Panc1 (cell line): Measurements from ENCODE around the gene AGBL5. TPM values are rescaled to one million over a fixed set of nuclear protein-coding genes. Genes with fewer than 3 reads are reported as not detected.

Experiments
- ATAC-seq: fragments of 200-7000 bp; cut with Tn5 transposase; 2 replicates; pipeline ENCODE4 v1.9.1; 2020; ENCODE audit warnings: mild to moderate bottlenecking, moderate library complexity
- BruUV-seq: library from RNA; stranded (reverse); fragments of 400-500 nt; replicated peaks from 2 replicates; lab custom pipeline; 2021; lab: Mats Ljungman, UMichigan
- CTCF ChIA-PET: fragments of 300-600 bp; sonication (Branson Sonifier 250); formaldehyde crosslinking; loops from one replicate; lab custom pipeline; 2022; ENCODE audit warnings: antibody characterized with exemption; lab: Charles Lee
- POLR2A ChIA-PET: fragments of 300-600 bp; sonication (Branson Sonifier 250); formaldehyde crosslinking; loops from one replicate; lab custom pipeline; 2022; ENCODE audit warnings: antibody characterized with exemption; lab: Charles Lee
- DNase-seq: peaks from one replicate; pipeline ENCODE4 v3.0.0-alpha.2; 2010; ENCODE audit warnings: low read depth, low spot score
- H3K27ac ChIP-seq: 2 replicates; pipeline ENCODE4 v1.5.1; 2011; ENCODE audit warnings: mild to moderate bottlenecking, low read length, inconsistent platforms
- H3K27me3 ChIP-seq: fragments of 200-500 bp; sonication (Bioruptor generic); 2 replicates; pipeline ENCODE4 v1.6.0; 2014; ENCODE audit warnings: low read length, inconsistent platforms; ENCODE audit not compliant: control insufficient read depth, insufficient read depth
- H3K36me3 ChIP-seq: fragments of 200-500 bp; sonication (Bioruptor generic); 2 replicates; pipeline ENCODE4 v1.5.1; 2014; ENCODE audit warnings: inconsistent platforms, mild to moderate bottlenecking, low read length, moderate library complexity; ENCODE audit not compliant: control insufficient read depth, insufficient read depth
- H3K4me1 ChIP-seq: 2 replicates; pipeline ENCODE4 v1.5.1; 2011; ENCODE audit warnings: inconsistent platforms, mild to moderate bottlenecking, low read length, moderate library complexity; ENCODE audit not compliant: control insufficient read depth, insufficient read depth
- H3K4me3 ChIP-seq, 2 experiments: 2 replicates each; pipeline ENCODE4 v1.5.1; 2011 to 2012; ENCODE audit warnings: low read depth in 2 of 2, low read length in 2 of 2, mild to moderate bottlenecking in 2 of 2, inconsistent platforms in 1 of 2, moderate library complexity in 1 of 2
- H3K9me3 ChIP-seq: fragments of 200-500 bp; sonication (Bioruptor generic); 2 replicates; pipeline ENCODE4 v1.5.1; 2014; ENCODE audit warnings: low read depth, mild to moderate bottlenecking, inconsistent platforms, low read length, moderate library complexity; ENCODE audit not compliant: control insufficient read depth, insufficient read depth
- POLR2AphosphoS5 ChIP-seq: IDR thresholded peaks from 2 replicates; pipeline ENCODE4 v1.6.1; 2012; ENCODE audit warnings: mild to moderate bottlenecking, low read depth, low read length, moderate library complexity
- SIN3A ChIP-seq: IDR thresholded peaks from 2 replicates; pipeline ENCODE4 v1.6.1; 2012; ENCODE audit warnings: low read depth, mild to moderate bottlenecking, low read length, moderate library complexity, borderline replicate concordance; ENCODE audit not compliant: insufficient read depth
- TCF7L2 ChIP-seq: IDR thresholded peaks from 2 replicates; pipeline ENCODE4 v1.6.1; 2011; ENCODE audit warnings: mild to moderate bottlenecking, low read depth, low read length, inconsistent platforms
- in situ Hi-C: cut with HindIII; loops from 2 replicates; pipeline ENCODE4 v1.10.0; 2016; ENCODE audit warnings: low sequenced_read_pairs, low pct_unique_long_range_greater_than_20kb
- intact Hi-C: fragments of 100-400 bp; cut with micrococcal nuclease; formaldehyde crosslinking; loops from one replicate; pipeline ENCODE4 v1.10.0; 2022; ENCODE audit not compliant: unreplicated experiment
- total RNA-seq: library from RNA; stranded (reverse); gene quantifications from one replicate; pipeline ENCODE4 v1.2.1, GENCODE V29; 2021; ENCODE audit not compliant: unreplicated experiment
- TF ChIP-seq, protein P1 (sequence below): fragments of 450-650 bp; IDR thresholded peaks from 2 replicates; pipeline ENCODE4 v1.5.1; 2017; ENCODE audit warnings: mild to moderate bottlenecking
- TF ChIP-seq, protein P2 (sequence below), 2 experiments: IDR thresholded peaks; 2 replicates each; pipeline ENCODE4 v1.6.1; 2011 to 2012; ENCODE audit warnings: low read depth in 2 of 2, control low read depth in 1 of 2, low read length in 1 of 2, mild to moderate bottlenecking in 1 of 2, moderate library complexity in 1 of 2; ENCODE audit not compliant: insufficient read depth in 1 of 2

Gene AGBL5
- total RNA-seq, 1 experiment from 2014 or later: 55.6 TPM

DNA sequence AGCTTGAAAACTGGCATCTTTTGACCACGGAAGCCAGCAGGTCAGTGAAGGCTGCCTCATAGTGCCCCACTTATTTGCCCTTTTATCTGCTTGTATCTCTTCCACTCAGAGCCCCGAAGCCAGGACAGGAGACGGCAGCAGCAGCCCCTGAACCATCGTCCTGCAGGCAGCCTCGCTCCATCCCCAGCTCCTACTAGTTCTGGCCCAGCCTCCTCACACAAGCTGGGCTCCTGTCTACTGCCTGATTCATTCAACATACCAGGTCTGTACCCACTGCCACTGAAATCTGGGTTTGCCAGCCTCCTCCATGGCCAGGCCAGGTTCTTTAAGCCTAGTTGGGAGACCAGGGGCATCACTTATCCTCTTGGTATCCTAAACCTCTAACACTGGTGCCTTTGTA is 15.9 kb downstream of the AGBL5 start:
- intact Hi-C loops: no loop called here
- POLR2A ChIA-PET: no interaction called here
- no peaks in the 10 kb centered on the region for H3K9me3 ChIP-seq
- H3K4me3 ChIP-seq: no peak overlapping the region
- CTCF ChIA-PET: no interaction called here
- no peak overlapping the region for H3K27ac ChIP-seq
- no peak for TF ChIP-seq TCF7L2
- TF ChIP-seq SIN3A: no peak
- TF ChIP-seq, protein P1, sequence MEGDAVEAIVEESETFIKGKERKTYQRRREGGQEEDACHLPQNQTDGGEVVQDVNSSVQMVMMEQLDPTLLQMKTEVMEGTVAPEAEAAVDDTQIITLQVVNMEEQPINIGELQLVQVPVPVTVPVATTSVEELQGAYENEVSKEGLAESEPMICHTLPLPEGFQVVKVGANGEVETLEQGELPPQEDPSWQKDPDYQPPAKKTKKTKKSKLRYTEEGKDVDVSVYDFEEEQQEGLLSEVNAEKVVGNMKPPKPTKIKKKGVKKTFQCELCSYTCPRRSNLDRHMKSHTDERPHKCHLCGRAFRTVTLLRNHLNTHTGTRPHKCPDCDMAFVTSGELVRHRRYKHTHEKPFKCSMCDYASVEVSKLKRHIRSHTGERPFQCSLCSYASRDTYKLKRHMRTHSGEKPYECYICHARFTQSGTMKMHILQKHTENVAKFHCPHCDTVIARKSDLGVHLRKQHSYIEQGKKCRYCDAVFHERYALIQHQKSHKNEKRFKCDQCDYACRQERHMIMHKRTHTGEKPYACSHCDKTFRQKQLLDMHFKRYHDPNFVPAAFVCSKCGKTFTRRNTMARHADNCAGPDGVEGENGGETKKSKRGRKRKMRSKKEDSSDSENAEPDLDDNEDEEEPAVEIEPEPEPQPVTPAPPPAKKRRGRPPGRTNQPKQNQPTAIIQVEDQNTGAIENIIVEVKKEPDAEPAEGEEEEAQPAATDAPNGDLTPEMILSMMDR: no peak
- no peak for TF ChIP-seq POLR2AphosphoS5
- H3K4me1 ChIP-seq: peaks cover 12% of the 10 kb centered on the region
- no TSS peak for BruUV-seq
- no peaks in the 10 kb centered on the region for H3K27me3 ChIP-seq
- DNase-seq (no peak), ATAC-seq (no peak)
- no peaks in the 10 kb centered on the region for H3K36me3 ChIP-seq
- in situ Hi-C loops: no loop called here

DNA sequence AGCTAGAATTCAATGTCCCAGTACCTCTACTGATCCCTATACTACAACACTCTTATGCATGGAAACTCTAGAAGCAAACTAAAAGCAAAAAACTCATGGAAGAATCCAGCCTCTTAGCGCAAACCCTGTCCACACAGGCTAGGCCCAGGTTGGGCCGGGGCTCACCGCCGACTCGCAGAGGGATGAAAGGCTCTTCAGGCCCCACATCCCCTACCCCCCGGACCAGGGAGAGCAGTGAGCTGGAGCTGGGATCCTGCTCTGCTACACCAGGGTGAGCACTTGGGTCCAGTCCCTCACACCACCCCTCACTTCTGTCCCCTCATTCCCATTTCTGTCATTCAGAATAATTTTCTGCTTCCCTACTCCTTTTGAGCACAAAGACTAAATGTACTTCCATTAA is 18.0 kb downstream of the AGBL5 start:
- intact Hi-C loops (no loop called here), in situ Hi-C loops (no loop called here)
- DNase-seq (no peak), ATAC-seq (no peak)
- H3K27me3 ChIP-seq: no peaks in the 10 kb centered on the region
- peaks cover 15% of the 10 kb centered on the region for H3K4me1 ChIP-seq
- BruUV-seq: no TSS peak
- no peak overlapping the region for H3K4me3 ChIP-seq
- H3K27ac ChIP-seq: no peak overlapping the region
- ChIA-PET CTCF (no interaction called here), POLR2A (interaction anchor here (0.7 kb wide), 1 partner anchor 15 kb away, joined by 3 read pairs; no protein-coding TSS in a partner anchor)
- H3K36me3 ChIP-seq: no peaks in the 10 kb centered on the region
- no peaks in the 10 kb centered on the region for H3K9me3 ChIP-seq
- TF ChIP-seq, protein P1: no peak
- TF ChIP-seq SIN3A (no peak), POLR2AphosphoS5 (no peak), TCF7L2 (no peak)
- TF ChIP-seq, protein P2, sequence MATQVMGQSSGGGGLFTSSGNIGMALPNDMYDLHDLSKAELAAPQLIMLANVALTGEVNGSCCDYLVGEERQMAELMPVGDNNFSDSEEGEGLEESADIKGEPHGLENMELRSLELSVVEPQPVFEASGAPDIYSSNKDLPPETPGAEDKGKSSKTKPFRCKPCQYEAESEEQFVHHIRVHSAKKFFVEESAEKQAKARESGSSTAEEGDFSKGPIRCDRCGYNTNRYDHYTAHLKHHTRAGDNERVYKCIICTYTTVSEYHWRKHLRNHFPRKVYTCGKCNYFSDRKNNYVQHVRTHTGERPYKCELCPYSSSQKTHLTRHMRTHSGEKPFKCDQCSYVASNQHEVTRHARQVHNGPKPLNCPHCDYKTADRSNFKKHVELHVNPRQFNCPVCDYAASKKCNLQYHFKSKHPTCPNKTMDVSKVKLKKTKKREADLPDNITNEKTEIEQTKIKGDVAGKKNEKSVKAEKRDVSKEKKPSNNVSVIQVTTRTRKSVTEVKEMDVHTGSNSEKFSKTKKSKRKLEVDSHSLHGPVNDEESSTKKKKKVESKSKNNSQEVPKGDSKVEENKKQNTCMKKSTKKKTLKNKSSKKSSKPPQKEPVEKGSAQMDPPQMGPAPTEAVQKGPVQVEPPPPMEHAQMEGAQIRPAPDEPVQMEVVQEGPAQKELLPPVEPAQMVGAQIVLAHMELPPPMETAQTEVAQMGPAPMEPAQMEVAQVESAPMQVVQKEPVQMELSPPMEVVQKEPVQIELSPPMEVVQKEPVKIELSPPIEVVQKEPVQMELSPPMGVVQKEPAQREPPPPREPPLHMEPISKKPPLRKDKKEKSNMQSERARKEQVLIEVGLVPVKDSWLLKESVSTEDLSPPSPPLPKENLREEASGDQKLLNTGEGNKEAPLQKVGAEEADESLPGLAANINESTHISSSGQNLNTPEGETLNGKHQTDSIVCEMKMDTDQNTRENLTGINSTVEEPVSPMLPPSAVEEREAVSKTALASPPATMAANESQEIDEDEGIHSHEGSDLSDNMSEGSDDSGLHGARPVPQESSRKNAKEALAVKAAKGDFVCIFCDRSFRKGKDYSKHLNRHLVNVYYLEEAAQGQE (IDR thresholded peaks at IDR 0.05; ENCODE audit: insufficient read depth in 1 of 2, low read depth in 2 of 2, low read length in 1 of 2): no peak
